HepG2 (cell line): ENCODE data around the gene RASSF4. TPM values are rescaled to one million over a fixed set of nuclear protein-coding genes. Genes with fewer than 3 reads are reported as not detected.

Experiments used
- ELF1 ChIP-seq: sonication (generic); formaldehyde crosslinking; IDR thresholded peaks from 2 replicates; pipeline ENCODE4 v1.4.0; 2020; ENCODE audit warnings: missing genetic modification reagents
- FOXM1 ChIP-seq: sonication (generic); formaldehyde crosslinking; IDR thresholded peaks from 2 replicates; pipeline ENCODE4 v1.5.0; 2020; ENCODE audit warnings: missing genetic modification reagents
- HNRNPL ChIP-seq: fragments of 200-400 bp; formaldehyde crosslinking; IDR thresholded peaks from 2 replicates; pipeline ENCODE4 v1.6.1; 2017; ENCODE audit warnings: mild to moderate bottlenecking, low read depth, low read length
- KAT8 ChIP-seq: IDR thresholded peaks from 2 replicates; pipeline ENCODE4 v1.6.1; 2016; ENCODE audit warnings: missing genetic modification reagents, missing compliant biosample characterization
- NFRKB ChIP-seq: fragments of 450-650 bp; IDR thresholded peaks from 2 replicates; pipeline ENCODE4 v1.6.1; 2017
- NONO ChIP-seq, 2 experiments: fragments of 450-650 bp in 1 of 2; sonication (generic) in 1 of 2; formaldehyde crosslinking in 1 of 2; IDR thresholded peaks in 1 of 2; conservative IDR thresholded peaks in 1 of 2; 2 replicates each; pipeline versions ENCODE4 v1.6.1 to v1.8.0; 2017 to 2022; ENCODE audit warnings: mild to moderate bottlenecking in 1 of 2, missing genetic modification reagents in 1 of 2, moderate library complexity in 1 of 2
- POLR2G ChIP-seq: fragments of 200-400 bp; formaldehyde crosslinking; IDR thresholded peaks from 2 replicates; pipeline ENCODE4 v1.6.1; 2018; ENCODE audit warnings: mild to moderate bottlenecking, low read depth, low read length, moderate library complexity
- RELA ChIP-seq: sonication (generic); formaldehyde crosslinking; IDR thresholded peaks from 2 replicates; pipeline ENCODE4 v1.4.0; 2020; ENCODE audit warnings: missing genetic modification reagents
- SRY ChIP-seq: sonication (generic); formaldehyde crosslinking; IDR thresholded peaks from 2 replicates; pipeline ENCODE4 v1.8.0; 2022; ENCODE audit warnings: mild to moderate bottlenecking, missing genetic modification reagents
- ZC3H4 ChIP-seq: sonication (generic); formaldehyde crosslinking; IDR thresholded peaks from 2 replicates; pipeline ENCODE4 v1.4.0; 2020; ENCODE audit warnings: missing genetic modification reagents, borderline replicate concordance
- ZNF180 ChIP-seq: sonication (generic); formaldehyde crosslinking; IDR thresholded peaks from 2 replicates; pipeline ENCODE4 v1.4.0; 2020; ENCODE audit warnings: low read depth, missing genetic modification reagents, borderline replicate concordance
- ZNF382 ChIP-seq: sonication (generic); formaldehyde crosslinking; IDR thresholded peaks from 2 replicates; pipeline ENCODE4 v1.5.0; 2020; ENCODE audit warnings: missing genetic modification reagents, mild to moderate bottlenecking, borderline replicate concordance
- ZNF879 ChIP-seq: sonication (generic); formaldehyde crosslinking; IDR thresholded peaks from 2 replicates; pipeline ENCODE4 v1.8.1; 2023; ENCODE audit warnings: missing genetic modification reagents
- polyA plus RNA-seq, 8 experiments: library from polyadenylated mRNA; depleted of rRNA in 3 of 8; stranded (reverse) in 7 of 8; unstranded in 1 of 8; fragments of >200 nt; fragmentation: Illumina TruSeq in 4 of 8; extraction: Trizol in 4 of 8; gene quantifications; 2 replicates each; pipeline versions ENCODE4 v1.2.1 to v1.2.3, GENCODE V29; 2011 to 2016; ENCODE audit warnings: low read depth in 4 of 8, missing spikeins in 1 of 8, mixed read lengths in 1 of 8; ENCODE audit not compliant: insufficient read depth in 1 of 8
- total RNA-seq, 5 experiments: library from RNA; depleted of rRNA; stranded (reverse); fragments of >200 nt; fragmentation: Illumina TruSeq; extraction: Trizol; gene quantifications; 2 replicates each; pipeline ENCODE4 v1.2.3, GENCODE V29; 2016; ENCODE audit warnings: low read depth in 1 of 5
- TF ChIP-seq, protein P1 (sequence below): sonication (generic); formaldehyde crosslinking; IDR thresholded peaks from 2 replicates; pipeline ENCODE4 v1.5.0; 2020; ENCODE audit warnings: mild to moderate bottlenecking, low read depth, missing genetic modification reagents, borderline replicate concordance
- TF ChIP-seq, protein P2 (sequence below): sonication (generic); formaldehyde crosslinking; conservative IDR thresholded peaks from 2 replicates; pipeline ENCODE4 v1.4.0; 2020; ENCODE audit warnings: missing genetic modification reagents
- TF ChIP-seq, protein P3 (sequence below), 2 experiments: sonication (generic) in 1 of 2; formaldehyde crosslinking in 1 of 2; IDR thresholded peaks; 2 replicates each; pipeline versions ENCODE4 v1.4.0 to v1.6.1; 2018 to 2020; ENCODE audit warnings: missing genetic modification reagents in 2 of 2, borderline replicate concordance in 1 of 2, low read depth in 1 of 2, mild to moderate bottlenecking in 1 of 2, missing biosample characterization in 1 of 2
- TF ChIP-seq, protein P4 (sequence below): sonication (generic); formaldehyde crosslinking; IDR thresholded peaks from 2 replicates; pipeline ENCODE4 v1.8.1; 2023; ENCODE audit warnings: mild to moderate bottlenecking, missing genetic modification reagents
- TF ChIP-seq, protein P5 (sequence below): IDR thresholded peaks from 2 replicates; pipeline ENCODE4 v1.4.0; 2020; ENCODE audit warnings: mild to moderate bottlenecking, missing genetic modification reagents

Gene RASSF4
- total and polyA plus RNA-seq, 2 of the 13 experiments (the other 11 are each of a cell fraction or from before 2014, with no cell fraction given): 34.0 to 51.7 TPM

DNA sequence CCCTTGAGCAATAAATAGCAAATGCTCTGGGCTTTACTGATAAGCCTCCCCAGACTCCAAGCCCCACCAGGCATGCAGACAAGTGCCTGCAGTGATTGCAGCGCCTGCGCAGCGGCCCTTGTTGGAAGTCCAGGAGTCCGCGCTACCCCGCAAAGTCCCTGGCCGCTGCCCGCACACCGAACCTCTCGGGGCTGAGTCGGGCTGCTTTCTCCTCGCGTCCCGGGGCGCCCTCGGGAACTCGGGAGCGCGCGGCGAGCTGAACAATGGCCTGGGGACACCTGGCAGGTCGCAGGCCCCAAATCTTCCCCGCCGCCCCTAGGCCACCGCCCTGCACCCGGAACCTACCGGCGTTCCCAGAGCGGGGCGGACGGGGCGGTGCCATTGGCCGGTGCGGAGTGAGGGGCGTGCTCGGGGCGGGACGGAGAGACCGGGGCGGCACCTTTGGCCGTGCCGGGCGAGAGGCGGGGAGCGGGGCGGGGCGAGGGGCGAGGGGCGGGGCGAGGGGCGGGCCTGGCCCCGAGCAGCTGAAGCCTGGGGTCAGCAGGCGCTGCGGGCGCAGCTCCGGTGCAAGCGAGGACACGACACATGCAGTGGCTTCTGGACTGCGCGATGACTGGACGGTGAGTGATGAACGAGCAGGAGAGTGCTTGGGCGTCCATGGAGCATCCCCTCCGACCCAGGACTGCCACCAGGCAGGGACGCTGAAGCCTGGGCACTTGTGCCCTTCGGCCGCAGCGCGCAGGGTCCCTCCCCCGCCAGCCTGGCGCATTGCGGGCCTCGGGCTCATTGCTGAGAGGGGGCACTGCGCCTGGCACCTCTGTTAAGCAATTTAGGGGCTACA is at the start of gene RASSF4 (continued):
- TF ChIP-seq KAT8 (CRISPR knock-in tag) (peak; percentile 88), POLR2G (peak; percentile 89), NONO (IDR thresholded peaks at IDR 0.05) (no peak), NONO (CRISPR knock-in tag; conservative IDR thresholded peaks at IDR 0.05) (peak; percentile 72), NFRKB (no peak), ZNF180 (CRISPR knock-in tag) (peak; percentile 25; the same call in 1 of the 2 replicates), ZC3H4 (no peak), ZNF879 (CRISPR knock-in tag) (0 out of 2 replicates have a peak, but pooled peaks have one; percentile 43), FOXM1 (CRISPR knock-in tag) (no peak), ZNF382 (CRISPR knock-in tag) (no peak), HNRNPL (peak; percentile 89), SRY (CRISPR knock-in tag) (0 out of 2 replicates have a peak, but pooled peaks have one; percentile 59), RELA (CRISPR knock-in tag) (no peak), ELF1 (peak; percentile 90)
- TF ChIP-seq, protein P1, sequence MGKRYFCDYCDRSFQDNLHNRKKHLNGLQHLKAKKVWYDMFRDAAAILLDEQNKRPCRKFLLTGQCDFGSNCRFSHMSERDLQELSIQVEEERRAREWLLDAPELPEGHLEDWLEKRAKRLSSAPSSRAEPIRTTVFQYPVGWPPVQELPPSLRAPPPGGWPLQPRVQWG: no peak
- TF ChIP-seq, protein P2, sequence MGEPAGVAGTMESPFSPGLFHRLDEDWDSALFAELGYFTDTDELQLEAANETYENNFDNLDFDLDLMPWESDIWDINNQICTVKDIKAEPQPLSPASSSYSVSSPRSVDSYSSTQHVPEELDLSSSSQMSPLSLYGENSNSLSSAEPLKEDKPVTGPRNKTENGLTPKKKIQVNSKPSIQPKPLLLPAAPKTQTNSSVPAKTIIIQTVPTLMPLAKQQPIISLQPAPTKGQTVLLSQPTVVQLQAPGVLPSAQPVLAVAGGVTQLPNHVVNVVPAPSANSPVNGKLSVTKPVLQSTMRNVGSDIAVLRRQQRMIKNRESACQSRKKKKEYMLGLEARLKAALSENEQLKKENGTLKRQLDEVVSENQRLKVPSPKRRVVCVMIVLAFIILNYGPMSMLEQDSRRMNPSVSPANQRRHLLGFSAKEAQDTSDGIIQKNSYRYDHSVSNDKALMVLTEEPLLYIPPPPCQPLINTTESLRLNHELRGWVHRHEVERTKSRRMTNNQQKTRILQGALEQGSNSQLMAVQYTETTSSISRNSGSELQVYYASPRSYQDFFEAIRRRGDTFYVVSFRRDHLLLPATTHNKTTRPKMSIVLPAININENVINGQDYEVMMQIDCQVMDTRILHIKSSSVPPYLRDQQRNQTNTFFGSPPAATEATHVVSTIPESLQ (CRISPR knock-in tag): no peak
- TF ChIP-seq, protein P3, sequence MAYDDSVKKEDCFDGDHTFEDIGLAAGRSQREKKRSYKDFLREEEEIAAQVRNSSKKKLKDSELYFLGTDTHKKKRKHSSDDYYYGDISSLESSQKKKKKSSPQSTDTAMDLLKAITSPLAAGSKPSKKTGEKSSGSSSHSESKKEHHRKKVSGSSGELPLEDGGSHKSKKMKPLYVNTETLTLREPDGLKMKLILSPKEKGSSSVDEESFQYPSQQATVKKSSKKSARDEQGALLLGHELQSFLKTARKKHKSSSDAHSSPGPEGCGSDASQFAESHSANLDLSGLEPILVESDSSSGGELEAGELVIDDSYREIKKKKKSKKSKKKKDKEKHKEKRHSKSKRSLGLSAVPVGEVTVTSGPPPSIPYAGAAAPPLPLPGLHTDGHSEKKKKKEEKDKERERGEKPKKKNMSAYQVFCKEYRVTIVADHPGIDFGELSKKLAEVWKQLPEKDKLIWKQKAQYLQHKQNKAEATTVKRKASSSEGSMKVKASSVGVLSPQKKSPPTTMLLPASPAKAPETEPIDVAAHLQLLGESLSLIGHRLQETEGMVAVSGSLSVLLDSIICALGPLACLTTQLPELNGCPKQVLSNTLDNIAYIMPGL (CRISPR knock-in tag; IDR thresholded peaks at IDR 0.05; ENCODE audit: borderline replicate concordance in 1 of 2, low read depth in 1 of 2): no peak; a peak in 1 of 4 replicates
- TF ChIP-seq, protein P4, sequence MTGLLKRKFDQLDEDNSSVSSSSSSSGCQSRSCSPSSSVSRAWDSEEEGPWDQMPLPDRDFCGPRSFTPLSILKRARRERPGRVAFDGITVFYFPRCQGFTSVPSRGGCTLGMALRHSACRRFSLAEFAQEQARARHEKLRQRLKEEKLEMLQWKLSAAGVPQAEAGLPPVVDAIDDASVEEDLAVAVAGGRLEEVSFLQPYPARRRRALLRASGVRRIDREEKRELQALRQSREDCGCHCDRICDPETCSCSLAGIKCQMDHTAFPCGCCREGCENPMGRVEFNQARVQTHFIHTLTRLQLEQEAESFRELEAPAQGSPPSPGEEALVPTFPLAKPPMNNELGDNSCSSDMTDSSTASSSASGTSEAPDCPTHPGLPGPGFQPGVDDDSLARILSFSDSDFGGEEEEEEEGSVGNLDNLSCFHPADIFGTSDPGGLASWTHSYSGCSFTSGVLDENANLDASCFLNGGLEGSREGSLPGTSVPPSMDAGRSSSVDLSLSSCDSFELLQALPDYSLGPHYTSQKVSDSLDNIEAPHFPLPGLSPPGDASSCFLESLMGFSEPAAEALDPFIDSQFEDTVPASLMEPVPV: peak; percentile 52; the same call in 1 of the 2 replicates
- TF ChIP-seq, protein P5, sequence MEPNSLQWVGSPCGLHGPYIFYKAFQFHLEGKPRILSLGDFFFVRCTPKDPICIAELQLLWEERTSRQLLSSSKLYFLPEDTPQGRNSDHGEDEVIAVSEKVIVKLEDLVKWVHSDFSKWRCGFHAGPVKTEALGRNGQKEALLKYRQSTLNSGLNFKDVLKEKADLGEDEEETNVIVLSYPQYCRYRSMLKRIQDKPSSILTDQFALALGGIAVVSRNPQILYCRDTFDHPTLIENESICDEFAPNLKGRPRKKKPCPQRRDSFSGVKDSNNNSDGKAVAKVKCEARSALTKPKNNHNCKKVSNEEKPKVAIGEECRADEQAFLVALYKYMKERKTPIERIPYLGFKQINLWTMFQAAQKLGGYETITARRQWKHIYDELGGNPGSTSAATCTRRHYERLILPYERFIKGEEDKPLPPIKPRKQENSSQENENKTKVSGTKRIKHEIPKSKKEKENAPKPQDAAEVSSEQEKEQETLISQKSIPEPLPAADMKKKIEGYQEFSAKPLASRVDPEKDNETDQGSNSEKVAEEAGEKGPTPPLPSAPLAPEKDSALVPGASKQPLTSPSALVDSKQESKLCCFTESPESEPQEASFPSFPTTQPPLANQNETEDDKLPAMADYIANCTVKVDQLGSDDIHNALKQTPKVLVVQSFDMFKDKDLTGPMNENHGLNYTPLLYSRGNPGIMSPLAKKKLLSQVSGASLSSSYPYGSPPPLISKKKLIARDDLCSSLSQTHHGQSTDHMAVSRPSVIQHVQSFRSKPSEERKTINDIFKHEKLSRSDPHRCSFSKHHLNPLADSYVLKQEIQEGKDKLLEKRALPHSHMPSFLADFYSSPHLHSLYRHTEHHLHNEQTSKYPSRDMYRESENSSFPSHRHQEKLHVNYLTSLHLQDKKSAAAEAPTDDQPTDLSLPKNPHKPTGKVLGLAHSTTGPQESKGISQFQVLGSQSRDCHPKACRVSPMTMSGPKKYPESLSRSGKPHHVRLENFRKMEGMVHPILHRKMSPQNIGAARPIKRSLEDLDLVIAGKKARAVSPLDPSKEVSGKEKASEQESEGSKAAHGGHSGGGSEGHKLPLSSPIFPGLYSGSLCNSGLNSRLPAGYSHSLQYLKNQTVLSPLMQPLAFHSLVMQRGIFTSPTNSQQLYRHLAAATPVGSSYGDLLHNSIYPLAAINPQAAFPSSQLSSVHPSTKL: peak; percentile 64
